GM10266 (cell line): ENCODE data around the gene FLVCR2.

Source experiments
- DNase-seq: peaks from one replicate; pipeline ENCODE4 v3.0.0; 2012; ENCODE audit errors: extremely low spot score
- CTCF ChIP-seq: IDR thresholded peaks from 2 replicates; pipeline ENCODE4 v1.5.1; 2012; ENCODE audit warnings: mild to moderate bottlenecking, low read depth; ENCODE audit not compliant: control insufficient read depth, insufficient read depth; ENCODE audit errors: missing control alignments

Gene FLVCR2

GRCh38 chr14:75565056-75565455, 13.4 kb upstream of the FLVCR2 start:
- TF ChIP-seq CTCF = no peak
- no peak for DNase-seq

- DNase-seq = no peak
Measured at GRCh38 chr14:75566321-75566720, 12.1 kb upstream of the FLVCR2 start.

GRCh38 chr14:75566752-75567151, 11.7 kb upstream of the FLVCR2 start:
- no peak for TF ChIP-seq CTCF
- DNase-seq = no peak

More at GRCh38 chr14:75566321-75566720, 12.1 kb upstream of the FLVCR2 start:
- no peak for TF ChIP-seq CTCF

- DNase-seq = no peak
- no peak for TF ChIP-seq CTCF
Measured at GRCh38 chr14:75568140-75568539, 10.3 kb upstream of the FLVCR2 start.

GRCh38 chr14:75568791-75569190, 9.6 kb upstream of the FLVCR2 start:
- DNase-seq = no peak
- no peak for TF ChIP-seq CTCF

GRCh38 chr14:75570797-75571196, 7.6 kb upstream of the FLVCR2 start:
- DNase-seq = no peak
- no peak for TF ChIP-seq CTCF

- DNase-seq = no peak
- no peak for TF ChIP-seq CTCF
Measured at GRCh38 chr14:75572104-75572503, 6.3 kb upstream of the FLVCR2 start.
